Osteocyte (in vitro differentiated cells): Measurements from ENCODE around the gene MLLT3. TPM values are rescaled to one million over a fixed set of nuclear protein-coding genes. Genes with fewer than 3 reads are reported as not detected.

ENCODE experiments used
- DNase-seq: peaks from one replicate; pipeline ENCODE4 v3.0.0; 2021; ENCODE audit warnings: mixed read lengths; ENCODE audit not compliant: unreplicated experiment; ENCODE audit errors: extremely low spot score
- H3K27ac Mint-ChIP-seq: one replicate; pipeline ENCODE4 v1.8.0; 2021; ENCODE audit warnings: mild to moderate bottlenecking, mixed read lengths; ENCODE audit not compliant: unreplicated experiment
- H3K27me3 Mint-ChIP-seq: one replicate; pipeline ENCODE4 v1.8.0; 2021; ENCODE audit warnings: mixed read lengths; ENCODE audit not compliant: unreplicated experiment
- H3K36me3 Mint-ChIP-seq: one replicate; pipeline ENCODE4 v1.8.0; 2021; ENCODE audit warnings: mixed read lengths; ENCODE audit not compliant: unreplicated experiment
- H3K4me1 Mint-ChIP-seq: one replicate; pipeline ENCODE4 v1.8.0; 2021; ENCODE audit warnings: mixed read lengths; ENCODE audit not compliant: unreplicated experiment
- H3K4me3 Mint-ChIP-seq: one replicate; pipeline ENCODE4 v1.8.0; 2021; ENCODE audit warnings: mild to moderate bottlenecking, moderate library complexity, mixed read lengths; ENCODE audit not compliant: unreplicated experiment
- H3K9me3 Mint-ChIP-seq: one replicate; pipeline ENCODE4 v1.8.0; 2021; ENCODE audit warnings: mixed read lengths; ENCODE audit not compliant: unreplicated experiment
- total RNA-seq: library from RNA; stranded (reverse); gene quantifications from 2 replicates; pipeline ENCODE4 v1.2.1, GENCODE V29; 2021
- TF ChIP-seq, protein P1 (sequence below): fragments of 200-600 bp; sonication (generic); IDR thresholded peaks from 2 replicates; pipeline ENCODE4 v1.5.0; 2021; ENCODE audit warnings: antibody characterized with exemption, mild to moderate bottlenecking, moderate library complexity

Gene MLLT3
- total RNA-seq, 1 donor from 2014 or later: 19.5 TPM

DNA sequence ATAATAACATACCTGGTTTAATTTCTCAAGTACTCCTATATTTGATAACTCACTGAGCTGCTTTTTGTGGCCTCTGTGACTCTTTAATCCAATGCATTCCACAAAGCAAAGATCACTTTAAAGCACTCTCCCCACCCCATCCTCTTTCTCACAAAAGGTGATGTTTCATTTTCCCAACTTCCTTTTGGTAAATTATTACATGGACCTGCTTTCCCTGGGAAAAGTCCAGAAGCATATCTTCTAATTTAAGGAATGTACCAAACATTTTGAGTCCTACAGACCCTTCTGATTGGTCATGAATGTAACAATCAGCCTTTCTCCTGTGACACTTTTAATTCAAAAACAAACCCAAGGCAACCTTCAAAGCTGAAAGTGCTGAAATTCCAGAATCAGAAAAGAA lies 71.1 kb downstream of the MLLT3 start:
- no peaks in the 10 kb centered on the region for H3K9me3 Mint-ChIP-seq

DNA sequence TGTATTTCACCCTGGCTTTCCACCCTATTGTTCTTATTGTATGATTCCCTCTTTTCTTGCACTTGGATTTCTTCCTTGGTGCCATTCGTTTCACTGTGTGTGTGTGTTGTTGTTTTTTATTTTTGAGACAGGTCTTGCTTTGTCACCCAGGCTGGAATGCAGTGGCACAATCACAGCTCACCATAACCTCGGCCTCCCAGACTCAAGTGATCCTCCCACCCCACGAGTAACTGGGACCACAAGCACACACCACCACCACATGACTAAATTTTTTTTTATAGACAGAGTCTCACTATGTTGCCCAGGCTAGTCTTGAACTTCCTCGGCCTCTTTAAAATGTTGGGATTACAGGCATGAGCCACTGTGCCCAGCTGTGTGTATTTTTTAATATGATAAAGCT lies 72.0 kb downstream of the MLLT3 start:
- Mint-ChIP-seq H3K9me3 (no peaks in the 10 kb centered on the region), H3K27ac (no peak overlapping the region), H3K27me3 (no peaks in the 10 kb centered on the region), H3K4me3 (no peak overlapping the region), H3K4me1 (peaks cover 29% of the 10 kb centered on the region), H3K36me3 (peaks cover 2% of the 10 kb centered on the region)
- DNase-seq: no peak
- TF ChIP-seq, protein P1, sequence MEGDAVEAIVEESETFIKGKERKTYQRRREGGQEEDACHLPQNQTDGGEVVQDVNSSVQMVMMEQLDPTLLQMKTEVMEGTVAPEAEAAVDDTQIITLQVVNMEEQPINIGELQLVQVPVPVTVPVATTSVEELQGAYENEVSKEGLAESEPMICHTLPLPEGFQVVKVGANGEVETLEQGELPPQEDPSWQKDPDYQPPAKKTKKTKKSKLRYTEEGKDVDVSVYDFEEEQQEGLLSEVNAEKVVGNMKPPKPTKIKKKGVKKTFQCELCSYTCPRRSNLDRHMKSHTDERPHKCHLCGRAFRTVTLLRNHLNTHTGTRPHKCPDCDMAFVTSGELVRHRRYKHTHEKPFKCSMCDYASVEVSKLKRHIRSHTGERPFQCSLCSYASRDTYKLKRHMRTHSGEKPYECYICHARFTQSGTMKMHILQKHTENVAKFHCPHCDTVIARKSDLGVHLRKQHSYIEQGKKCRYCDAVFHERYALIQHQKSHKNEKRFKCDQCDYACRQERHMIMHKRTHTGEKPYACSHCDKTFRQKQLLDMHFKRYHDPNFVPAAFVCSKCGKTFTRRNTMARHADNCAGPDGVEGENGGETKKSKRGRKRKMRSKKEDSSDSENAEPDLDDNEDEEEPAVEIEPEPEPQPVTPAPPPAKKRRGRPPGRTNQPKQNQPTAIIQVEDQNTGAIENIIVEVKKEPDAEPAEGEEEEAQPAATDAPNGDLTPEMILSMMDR: no peak

More for the DNA sequence above, 71.1 kb downstream of the MLLT3 start:
- DNase-seq: no peak
- no peak overlapping the region for H3K4me3 Mint-ChIP-seq
- H3K36me3 Mint-ChIP-seq: peaks cover 2% of the 10 kb centered on the region
- peaks cover 29% of the 10 kb centered on the region for H3K4me1 Mint-ChIP-seq
- H3K27me3 Mint-ChIP-seq: no peaks in the 10 kb centered on the region
- TF ChIP-seq, protein P1: no peak
- H3K27ac Mint-ChIP-seq: no peak overlapping the region

GRCh38 chr9:20549053-20549452 lies 73.2 kb downstream of the MLLT3 start:
- Mint-ChIP-seq H3K36me3 (peaks cover 2% of the 10 kb centered on the region), H3K4me3 (no peak overlapping the region), H3K27me3 (no peaks in the 10 kb centered on the region), H3K27ac (no peak overlapping the region), H3K4me1 (peaks cover 27% of the 10 kb centered on the region), H3K9me3 (no peaks in the 10 kb centered on the region)
- TF ChIP-seq, protein P1: no peak
- no peak for DNase-seq

- peaks cover 11% of the 10 kb centered on the region for H3K9me3 Mint-ChIP-seq
- TF ChIP-seq, protein P1: no peak
- no peak overlapping the region for H3K4me3 Mint-ChIP-seq
- peaks cover 2% of the 10 kb centered on the region for H3K4me1 Mint-ChIP-seq
- H3K36me3 Mint-ChIP-seq: peaks cover 4% of the 10 kb centered on the region
- DNase-seq: no peak
- peak overlapping the region; percentile 40 for H3K27ac Mint-ChIP-seq
- no peaks in the 10 kb centered on the region for H3K27me3 Mint-ChIP-seq
Observed at GRCh38 chr9:20545023-20545622, 77.2 kb downstream of the MLLT3 start.

DNA sequence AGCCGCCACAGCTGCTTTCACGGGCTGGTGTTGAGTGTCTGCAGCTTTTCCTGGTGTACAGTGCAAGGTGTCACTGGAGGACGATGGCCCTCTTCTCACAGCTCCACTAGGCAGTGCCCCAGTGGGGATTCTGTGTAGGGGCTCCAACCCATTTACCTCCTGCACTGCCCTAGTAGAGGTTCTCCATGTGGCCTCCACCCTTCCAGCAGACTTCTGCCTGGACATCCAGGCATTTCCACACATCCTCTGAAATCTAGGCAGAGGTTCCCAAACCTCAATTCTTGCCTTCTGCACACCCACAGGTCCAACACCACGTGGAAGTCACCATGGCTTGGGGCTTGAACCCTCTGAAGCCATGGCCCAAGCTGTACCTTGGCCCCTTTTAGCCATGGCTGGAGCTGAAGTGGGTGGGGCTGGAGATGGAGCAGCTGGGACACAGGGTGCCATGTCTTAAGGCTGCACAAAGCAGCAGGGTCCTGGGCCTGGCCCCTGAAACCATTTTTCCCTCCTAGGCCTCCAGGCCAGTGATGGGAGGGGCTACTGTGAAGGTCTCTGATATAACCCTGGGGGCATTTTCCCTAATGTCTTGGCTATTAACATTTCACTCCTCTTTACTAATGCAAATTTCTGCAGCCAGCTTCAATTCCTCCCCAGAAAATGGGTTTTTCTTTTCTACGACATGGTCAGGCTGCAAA lies 82.0 kb downstream of the MLLT3 start:
- H3K4me3 Mint-ChIP-seq: no peak overlapping the region
- TF ChIP-seq, protein P1: no peak
- no peak for DNase-seq

More for the DNA sequence above, 82.0 kb downstream of the MLLT3 start:
- Mint-ChIP-seq H3K27me3 (no peaks in the 10 kb centered on the region), H3K36me3 (peaks cover 10% of the 10 kb centered on the region), H3K9me3 (peaks cover 11% of the 10 kb centered on the region), H3K27ac (no peak overlapping the region), H3K4me1 (peaks cover 4% of the 10 kb centered on the region)
